ENCODE results near the gene TMPRSS6.
A peak's percentile ranks its signal among the peaks of the same experiment; 100 is the strongest.

Gene TMPRSS6

GRCh38 chr22:37064553-37064952 lies 45.0 kb downstream of the TMPRSS6 start:
- no peak for DNase-seq (ENCODE audit: low read depth)

GRCh38 chr22:37063431-37064420 lies 45.8 kb downstream of the TMPRSS6 start:
- DNase-seq (ENCODE audit: low read depth) = no peak

GRCh38 chr22:37062702-37063381 lies 46.7 kb downstream of the TMPRSS6 start:
- DNase-seq (ENCODE audit: low read depth) = no peak

- no peak for DNase-seq (ENCODE audit: low read depth)
Observed at GRCh38 chr22:37062376-37062675, 47.2 kb downstream of the TMPRSS6 start.

GRCh38 chr22:37061611-37062375 lies 47.7 kb downstream of the TMPRSS6 start:
- no peak for DNase-seq (ENCODE audit: low read depth)

GRCh38 chr22:37060801-37061610 lies 48.5 kb downstream of the TMPRSS6 start:
- no peak for DNase-seq (ENCODE audit: low read depth)

- DNase-seq (ENCODE audit: low read depth) = no peak
Observed at GRCh38 chr22:37059876-37060449, 49.5 kb downstream of the TMPRSS6 start.

GRCh38 chr22:37058917-37059701 lies 50.4 kb downstream of the TMPRSS6 start:
- no peak for DNase-seq (ENCODE audit: low read depth)

- no peak for DNase-seq (ENCODE audit: low read depth)
Observed at GRCh38 chr22:37057796-37058510, 51.6 kb downstream of the TMPRSS6 start.

- no peak for DNase-seq (ENCODE audit: low read depth)
Observed at GRCh38 chr22:37057226-37057625, 52.3 kb downstream of the TMPRSS6 start.

- no peak for DNase-seq (ENCODE audit: low read depth)
Observed at GRCh38 chr22:37056246-37056645, 53.3 kb downstream of the TMPRSS6 start.

- no peak for DNase-seq (ENCODE audit: low read depth)
Observed at GRCh38 chr22:37054600-37055365, 54.7 kb downstream of the TMPRSS6 start.

- no peak for DNase-seq (ENCODE audit: low read depth)
Observed at GRCh38 chr22:37054056-37054395, 55.5 kb downstream of the TMPRSS6 start.

- DNase-seq (ENCODE audit: low read depth) = no peak
Observed at GRCh38 chr22:37053310-37054055, 56.0 kb downstream of the TMPRSS6 start.

GRCh38 chr22:37052386-37053309 lies 56.9 kb downstream of the TMPRSS6 start:
- no peak for DNase-seq (ENCODE audit: low read depth)

GRCh38 chr22:37051391-37052385 lies 57.8 kb downstream of the TMPRSS6 start, which contains the start of gene KCTD17:
Gene KCTD17, plus strand, starts transcription at chr22:37051742. Its CDS starts 19 bp downstream, at chr22:37051761.
- DNase-seq (ENCODE audit: low read depth) = peak; percentile 66

All from activated T-cell treated with anti-CD3 and anti-CD28 coated beads for 1 hour (primary cell).